ENCODE results near the gene LDAF1. TPM values are rescaled to one million over a fixed set of nuclear protein-coding genes. Genes with fewer than 3 reads are reported as not detected.
A peak's percentile ranks its signal among the peaks of the same experiment; 100 is the strongest.
"Not testable (repeated sequence)": the region's sequence is repeated elsewhere in the genome, so short reads cannot be mapped to it uniquely, and the experiment has no call there.

LDAF1 gene
- total RNA-seq, 1 experiment from 2014 or later, result 5.9 TPM

GRCh38 chr16:21134053-21134452, 24.4 kb upstream of the LDAF1 start:
- Histone ChIP-seq H3K27me3 (replicated peaks; ENCODE audit: insufficient read depth, low read depth, low read length, poor library complexity) (peaks cover 10% of the 10 kb centered on the region), H3K36me3 (ENCODE audit: insufficient read depth, low read length, poor library complexity, severe bottlenecking) (no peaks in the 10 kb centered on the region), H3K27ac (ENCODE audit: low read depth, low read length, poor library complexity, severe bottlenecking) (no peak overlapping the region), H3K9me3 (ENCODE audit: low read depth, low read length, poor library complexity, severe bottlenecking) (no peaks in the 10 kb centered on the region), H3K4me3 (ENCODE audit: low read depth, low read length, poor library complexity, severe bottlenecking) (no peak overlapping the region), H3K4me1 (ENCODE audit: insufficient read depth, low read length, poor library complexity, severe bottlenecking) (no peaks in the 10 kb centered on the region)
- DNase-seq (ENCODE audit: low spot score), result no peak
- ChIA-PET POLR2A (ENCODE audit: low non-redundant PET) (no interaction called here), CTCF (no interaction called here)
- intact Hi-C loops (cut with micrococcal nuclease; ENCODE audit: unreplicated experiment), result no loop called here
- BruUV-seq (replicated peaks), result no TSS peak
- TF ChIP-seq EZH2 (IDR thresholded peaks at IDR 0.05; ENCODE audit: borderline replicate concordance, low read depth, low read length, poor library complexity, severe bottlenecking), result no peak
- TF ChIP-seq, protein P1, sequence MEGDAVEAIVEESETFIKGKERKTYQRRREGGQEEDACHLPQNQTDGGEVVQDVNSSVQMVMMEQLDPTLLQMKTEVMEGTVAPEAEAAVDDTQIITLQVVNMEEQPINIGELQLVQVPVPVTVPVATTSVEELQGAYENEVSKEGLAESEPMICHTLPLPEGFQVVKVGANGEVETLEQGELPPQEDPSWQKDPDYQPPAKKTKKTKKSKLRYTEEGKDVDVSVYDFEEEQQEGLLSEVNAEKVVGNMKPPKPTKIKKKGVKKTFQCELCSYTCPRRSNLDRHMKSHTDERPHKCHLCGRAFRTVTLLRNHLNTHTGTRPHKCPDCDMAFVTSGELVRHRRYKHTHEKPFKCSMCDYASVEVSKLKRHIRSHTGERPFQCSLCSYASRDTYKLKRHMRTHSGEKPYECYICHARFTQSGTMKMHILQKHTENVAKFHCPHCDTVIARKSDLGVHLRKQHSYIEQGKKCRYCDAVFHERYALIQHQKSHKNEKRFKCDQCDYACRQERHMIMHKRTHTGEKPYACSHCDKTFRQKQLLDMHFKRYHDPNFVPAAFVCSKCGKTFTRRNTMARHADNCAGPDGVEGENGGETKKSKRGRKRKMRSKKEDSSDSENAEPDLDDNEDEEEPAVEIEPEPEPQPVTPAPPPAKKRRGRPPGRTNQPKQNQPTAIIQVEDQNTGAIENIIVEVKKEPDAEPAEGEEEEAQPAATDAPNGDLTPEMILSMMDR (conservative IDR thresholded peaks at IDR 0.05; ENCODE audit: low read depth, low read length), result no peak

- no peak for DNase-seq (ENCODE audit: low spot score)
- intact Hi-C loops (cut with micrococcal nuclease; ENCODE audit: unreplicated experiment), result loop anchor here (5.0 to 10.0 kb wide), 2 partner anchors 61 to 293 kb away; no protein-coding TSS in a partner anchor
- no TSS peak for BruUV-seq (replicated peaks)
- Histone ChIP-seq H3K4me3 (ENCODE audit: low read depth, low read length, poor library complexity, severe bottlenecking) (no peak overlapping the region), H3K9me3 (ENCODE audit: low read depth, low read length, poor library complexity, severe bottlenecking) (no peaks in the 10 kb centered on the region), H3K4me1 (ENCODE audit: insufficient read depth, low read length, poor library complexity, severe bottlenecking) (no peaks in the 10 kb centered on the region), H3K27me3 (replicated peaks; ENCODE audit: insufficient read depth, low read depth, low read length, poor library complexity) (no peaks in the 10 kb centered on the region), H3K27ac (ENCODE audit: low read depth, low read length, poor library complexity, severe bottlenecking) (no peak overlapping the region), H3K36me3 (ENCODE audit: insufficient read depth, low read length, poor library complexity, severe bottlenecking) (no peaks in the 10 kb centered on the region)
- TF ChIP-seq EZH2 (IDR thresholded peaks at IDR 0.05; ENCODE audit: borderline replicate concordance, low read depth, low read length, poor library complexity, severe bottlenecking), result no peak
- TF ChIP-seq, protein P1 (conservative IDR thresholded peaks at IDR 0.05; ENCODE audit: low read depth, low read length), result no peak
- ChIA-PET CTCF (no interaction called here), POLR2A (ENCODE audit: low non-redundant PET) (no interaction called here)
Observed at GRCh38 chr16:21145738-21146137, 12.7 kb upstream of the LDAF1 start.

DNA sequence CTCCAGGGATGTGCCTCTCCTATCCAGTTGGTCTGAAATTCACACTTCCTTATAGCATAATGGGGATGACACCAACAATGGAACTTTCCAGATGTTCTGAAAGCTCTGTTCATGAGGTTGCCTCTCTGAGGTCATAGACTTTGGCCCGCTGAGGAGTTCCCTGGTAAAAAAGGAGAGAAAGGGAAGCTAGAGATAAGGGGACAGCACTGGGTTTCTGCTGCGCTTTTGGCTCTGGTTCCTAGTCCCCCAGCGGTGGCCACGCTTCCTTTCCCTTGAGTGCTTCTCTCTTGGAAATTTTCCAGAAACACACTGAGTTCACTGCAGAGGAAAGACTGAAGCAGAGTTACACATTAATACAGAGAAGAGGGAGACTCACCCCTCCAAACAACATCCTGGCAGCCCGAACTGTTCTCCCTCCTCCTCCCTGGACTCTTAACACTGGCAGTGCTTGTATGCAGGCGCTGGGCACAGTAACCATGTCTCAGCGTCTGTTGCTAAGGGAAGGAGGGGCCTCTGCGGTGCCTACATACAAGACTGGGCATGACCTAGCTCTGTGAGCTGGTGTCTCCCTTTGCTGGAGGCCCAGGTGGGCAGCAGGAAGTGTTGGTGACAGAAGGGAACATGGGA, 8.0 kb upstream of the LDAF1 start, which contains the start of gene DNAH3:
Gene DNAH3, minus strand, starts transcription at position 472 of the 627 bp plus-strand sequence. CDS start 527 bp downstream, outside the sequence.
- H3K36me3 ChIP-seq (ENCODE audit: insufficient read depth, low read length, poor library complexity, severe bottlenecking), result no peaks in the 10 kb centered on the region
- no peaks in the 10 kb centered on the region for H3K9me3 ChIP-seq (ENCODE audit: low read depth, low read length, poor library complexity, severe bottlenecking)
- no peaks in the 10 kb centered on the region for H3K4me1 ChIP-seq (ENCODE audit: insufficient read depth, low read length, poor library complexity, severe bottlenecking)
- ChIA-PET CTCF (no interaction called here), POLR2A (ENCODE audit: low non-redundant PET) (no interaction called here)
- H3K4me3 ChIP-seq (ENCODE audit: low read depth, low read length, poor library complexity, severe bottlenecking), result no peak within 1 kb of the TSS
- TF ChIP-seq, protein P1 (conservative IDR thresholded peaks at IDR 0.05; ENCODE audit: low read depth, low read length), result no peak
- no peak for TF ChIP-seq EZH2 (IDR thresholded peaks at IDR 0.05; ENCODE audit: borderline replicate concordance, low read depth, low read length, poor library complexity, severe bottlenecking)
- no peaks in the 10 kb centered on the region for H3K27me3 ChIP-seq (replicated peaks; ENCODE audit: insufficient read depth, low read depth, low read length, poor library complexity)
- no peak within 1 kb of the TSS for H3K27ac ChIP-seq (ENCODE audit: low read depth, low read length, poor library complexity, severe bottlenecking)
- intact Hi-C loops (cut with micrococcal nuclease; ENCODE audit: unreplicated experiment), result no loop called here
- BruUV-seq (replicated peaks), result no TSS peak
- peak; percentile 69 for DNase-seq (ENCODE audit: low spot score)

DNA sequence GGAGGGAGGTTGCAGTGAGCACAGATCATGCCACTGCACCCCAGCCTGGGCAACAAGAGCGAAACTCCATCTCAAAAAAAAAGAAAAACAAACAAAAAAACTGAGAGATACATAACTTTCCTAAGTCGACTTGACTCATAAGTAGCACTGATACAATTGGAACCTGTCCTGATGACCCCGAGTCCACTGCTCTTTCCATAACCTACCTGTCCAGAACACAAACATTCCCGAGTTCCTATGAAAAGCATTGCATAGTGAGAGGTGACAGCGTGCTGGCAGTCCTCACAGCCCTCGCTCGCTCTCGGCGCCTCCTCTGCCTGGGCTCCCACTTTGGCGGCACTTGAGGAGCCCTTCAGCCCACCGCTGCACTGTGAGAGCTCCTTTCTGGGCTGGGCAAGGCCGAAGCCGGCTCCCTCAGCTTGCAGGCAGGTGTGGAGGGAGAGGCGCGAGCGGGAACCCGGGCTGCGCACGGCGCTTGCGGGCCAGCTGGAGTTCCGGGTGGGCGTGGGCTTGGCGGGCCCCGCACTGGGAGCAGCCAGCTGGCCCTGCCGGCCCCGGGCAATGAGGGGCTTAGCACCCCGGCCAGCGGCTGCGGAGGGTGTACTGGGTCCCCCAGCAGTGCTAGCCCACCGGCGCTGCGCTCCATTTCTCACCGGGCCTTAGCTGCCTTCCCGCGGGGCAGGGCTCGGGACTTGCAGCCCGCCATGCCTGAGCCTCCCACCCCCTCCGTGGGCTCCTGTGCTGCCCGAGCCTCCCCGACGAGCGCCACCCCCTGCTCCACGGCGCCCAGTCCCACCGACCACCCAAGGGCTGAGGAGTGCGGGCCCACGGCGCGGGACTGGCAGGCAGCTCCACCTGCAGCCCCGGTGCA, 6.1 kb upstream of the LDAF1 start:
- H3K36me3 ChIP-seq (ENCODE audit: insufficient read depth, low read length, poor library complexity, severe bottlenecking); DNase-seq (ENCODE audit: low spot score); POLR2A ChIA-PET (ENCODE audit: low non-redundant PET); H3K4me3 ChIP-seq (ENCODE audit: low read depth, low read length, poor library complexity, severe bottlenecking); CTCF ChIA-PET; H3K9me3 ChIP-seq (ENCODE audit: low read depth, low read length, poor library complexity, severe bottlenecking); BruUV-seq (replicated peaks); H3K27me3 ChIP-seq (replicated peaks; ENCODE audit: insufficient read depth, low read depth, low read length, poor library complexity); H3K4me1 ChIP-seq (ENCODE audit: insufficient read depth, low read length, poor library complexity, severe bottlenecking); H3K27ac ChIP-seq (ENCODE audit: low read depth, low read length, poor library complexity, severe bottlenecking); intact Hi-C loops (cut with micrococcal nuclease; ENCODE audit: unreplicated experiment): not testable (repeated sequence)

- H3K36me3 ChIP-seq (ENCODE audit: insufficient read depth, low read length, poor library complexity, severe bottlenecking); CTCF ChIA-PET; intact Hi-C loops (cut with micrococcal nuclease; ENCODE audit: unreplicated experiment); POLR2A ChIA-PET (ENCODE audit: low non-redundant PET); H3K27ac ChIP-seq (ENCODE audit: low read depth, low read length, poor library complexity, severe bottlenecking); BruUV-seq (replicated peaks); H3K4me1 ChIP-seq (ENCODE audit: insufficient read depth, low read length, poor library complexity, severe bottlenecking); DNase-seq (ENCODE audit: low spot score); H3K4me3 ChIP-seq (ENCODE audit: low read depth, low read length, poor library complexity, severe bottlenecking); H3K9me3 ChIP-seq (ENCODE audit: low read depth, low read length, poor library complexity, severe bottlenecking); H3K27me3 ChIP-seq (replicated peaks; ENCODE audit: insufficient read depth, low read depth, low read length, poor library complexity): not testable (repeated sequence)
Observed at GRCh38 chr16:21153124-21153729, 5.2 kb upstream of the LDAF1 start.
